ENCODE data around the gene NKX6-2.
"Not testable (repeated sequence)": the region's sequence is repeated elsewhere in the genome, so short reads cannot be mapped to it uniquely, and the experiment has no call there.

NKX6-2 gene

GRCh38 chr10:132812520-132812919, 26.6 kb upstream of the NKX6-2 start:
- DNase-seq, result no peak

- no peak for DNase-seq
Measured at GRCh38 chr10:132811891-132812481, 26.0 kb upstream of the NKX6-2 start.

- no peak for DNase-seq
Measured at GRCh38 chr10:132810807-132811700, 25.1 kb upstream of the NKX6-2 start.

- DNase-seq, result no peak
Measured at GRCh38 chr10:132810141-132810806, 24.3 kb upstream of the NKX6-2 start.

- no peak for DNase-seq
Measured at GRCh38 chr10:132809232-132810140, 23.5 kb upstream of the NKX6-2 start.

- DNase-seq, result no peak
Measured at GRCh38 chr10:132808383-132809231, 22.7 kb upstream of the NKX6-2 start.

GRCh38 chr10:132807621-132808049, 21.7 kb upstream of the NKX6-2 start:
- no peak for DNase-seq

GRCh38 chr10:132806561-132807003, 20.6 kb upstream of the NKX6-2 start:
- DNase-seq, result no peak

GRCh38 chr10:132806110-132806509, 20.2 kb upstream of the NKX6-2 start:
- DNase-seq, result no peak

- no peak for DNase-seq
Measured at GRCh38 chr10:132805599-132805998, 19.7 kb upstream of the NKX6-2 start.

- no peak for DNase-seq
Measured at GRCh38 chr10:132804785-132805426, 19.0 kb upstream of the NKX6-2 start.

GRCh38 chr10:132804287-132804686, 18.3 kb upstream of the NKX6-2 start:
- DNase-seq, result no peak

- no peak for DNase-seq
Measured at GRCh38 chr10:132803416-132804210, 17.7 kb upstream of the NKX6-2 start.

- DNase-seq, result no peak
Measured at GRCh38 chr10:132802694-132803320, 16.9 kb upstream of the NKX6-2 start.

GRCh38 chr10:132802048-132802447, 16.1 kb upstream of the NKX6-2 start:
- DNase-seq, result no peak

GRCh38 chr10:132799865-132800264, 13.9 kb upstream of the NKX6-2 start:
- DNase-seq, result no peak

- DNase-seq, result no peak
Measured at GRCh38 chr10:132798876-132799275, 12.9 kb upstream of the NKX6-2 start.

- no peak for DNase-seq
Measured at GRCh38 chr10:132798403-132798802, 12.5 kb upstream of the NKX6-2 start.

- not testable (repeated sequence) for DNase-seq
Measured at GRCh38 chr10:132797986-132798385, 12.0 kb upstream of the NKX6-2 start.

- DNase-seq, result no peak
Measured at GRCh38 chr10:132796846-132797245, 10.9 kb upstream of the NKX6-2 start.

All from activated CD4-positive, alpha-beta T cell treated with anti-CD3 and anti-CD28 coated beads for 1 hour (primary cell).